Neutrophil (primary cell): ENCODE results near the gene ABCG8.

Source experiments
- H3K27ac ChIP-seq: fragments of 200-600 bp; sonication (generic); 2 replicates; pipeline ENCODE4 v1.5.1; 2016; ENCODE audit warnings: mild to moderate bottlenecking, moderate library complexity
- H3K27me3 ChIP-seq: fragments of 200-600 bp; sonication (generic); 2 replicates; pipeline ENCODE4 v1.6.0; 2016; ENCODE audit warnings: mild to moderate bottlenecking
- H3K36me3 ChIP-seq: fragments of 200-600 bp; sonication (generic); 2 replicates; pipeline ENCODE4 v1.5.1; 2017
- H3K4me1 ChIP-seq, 2 experiments: fragments of 200-600 bp in 1 of 2; sonication (generic) in 1 of 2; 1 replicate in 1 of 2; 2 replicates in 1 of 2; pipeline versions ENCODE4 v1.5.1 to v1.6.1; 2013 to 2016; ENCODE audit warnings: low read depth in 1 of 2, low read length in 1 of 2, mild to moderate bottlenecking in 1 of 2, moderate library complexity in 1 of 2; ENCODE audit not compliant: control insufficient read depth in 1 of 2, insufficient read depth in 1 of 2
- H3K4me3 ChIP-seq, 2 experiments: fragments of 200-600 bp in 1 of 2; sonication (generic) in 1 of 2; 1 replicate in 1 of 2; 2 replicates in 1 of 2; pipeline ENCODE4 v1.5.1; 2013 to 2016; ENCODE audit warnings: low read depth in 1 of 2, low read length in 1 of 2, mild to moderate bottlenecking in 1 of 2, moderate library complexity in 1 of 2
- H3K9me3 ChIP-seq: fragments of 200-600 bp; sonication (generic); 2 replicates; pipeline ENCODE4 v1.5.1; 2016
- TF ChIP-seq, protein P1 (sequence below): fragments of 200-600 bp; sonication (generic); IDR thresholded peaks from 2 replicates; pipeline ENCODE4 v1.5.1; 2016; ENCODE audit warnings: antibody characterized with exemption

Gene ABCG8

DNA sequence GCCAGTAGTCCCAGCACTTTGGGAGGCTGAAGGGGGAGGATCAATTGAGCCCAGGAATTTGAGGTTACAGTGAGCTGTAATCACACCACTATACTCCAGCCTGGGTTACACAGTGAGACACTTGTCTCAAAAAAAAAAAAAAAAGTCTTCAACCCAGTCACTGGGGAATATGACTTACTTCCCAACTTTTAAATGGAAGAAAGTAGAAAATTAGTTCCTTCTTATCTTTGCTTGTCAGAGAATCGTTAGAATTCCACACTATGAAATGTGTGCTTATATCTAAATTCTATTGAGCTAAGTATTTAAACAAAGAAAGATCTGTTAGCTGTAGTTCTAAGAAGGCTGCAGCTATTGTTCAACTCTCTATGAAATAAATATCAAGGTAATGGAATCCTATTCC lies 42.6 kb upstream of the ABCG8 start:
- Histone ChIP-seq H3K4me3 (no peak overlapping the region), H3K9me3 (no peaks in the 10 kb centered on the region), H3K4me1 (no peaks in the 10 kb centered on the region), H3K27ac (no peak overlapping the region), H3K27me3 (no peaks in the 10 kb centered on the region), H3K36me3 (no peaks in the 10 kb centered on the region)
- TF ChIP-seq, protein P1, sequence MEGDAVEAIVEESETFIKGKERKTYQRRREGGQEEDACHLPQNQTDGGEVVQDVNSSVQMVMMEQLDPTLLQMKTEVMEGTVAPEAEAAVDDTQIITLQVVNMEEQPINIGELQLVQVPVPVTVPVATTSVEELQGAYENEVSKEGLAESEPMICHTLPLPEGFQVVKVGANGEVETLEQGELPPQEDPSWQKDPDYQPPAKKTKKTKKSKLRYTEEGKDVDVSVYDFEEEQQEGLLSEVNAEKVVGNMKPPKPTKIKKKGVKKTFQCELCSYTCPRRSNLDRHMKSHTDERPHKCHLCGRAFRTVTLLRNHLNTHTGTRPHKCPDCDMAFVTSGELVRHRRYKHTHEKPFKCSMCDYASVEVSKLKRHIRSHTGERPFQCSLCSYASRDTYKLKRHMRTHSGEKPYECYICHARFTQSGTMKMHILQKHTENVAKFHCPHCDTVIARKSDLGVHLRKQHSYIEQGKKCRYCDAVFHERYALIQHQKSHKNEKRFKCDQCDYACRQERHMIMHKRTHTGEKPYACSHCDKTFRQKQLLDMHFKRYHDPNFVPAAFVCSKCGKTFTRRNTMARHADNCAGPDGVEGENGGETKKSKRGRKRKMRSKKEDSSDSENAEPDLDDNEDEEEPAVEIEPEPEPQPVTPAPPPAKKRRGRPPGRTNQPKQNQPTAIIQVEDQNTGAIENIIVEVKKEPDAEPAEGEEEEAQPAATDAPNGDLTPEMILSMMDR, result no peak

DNA sequence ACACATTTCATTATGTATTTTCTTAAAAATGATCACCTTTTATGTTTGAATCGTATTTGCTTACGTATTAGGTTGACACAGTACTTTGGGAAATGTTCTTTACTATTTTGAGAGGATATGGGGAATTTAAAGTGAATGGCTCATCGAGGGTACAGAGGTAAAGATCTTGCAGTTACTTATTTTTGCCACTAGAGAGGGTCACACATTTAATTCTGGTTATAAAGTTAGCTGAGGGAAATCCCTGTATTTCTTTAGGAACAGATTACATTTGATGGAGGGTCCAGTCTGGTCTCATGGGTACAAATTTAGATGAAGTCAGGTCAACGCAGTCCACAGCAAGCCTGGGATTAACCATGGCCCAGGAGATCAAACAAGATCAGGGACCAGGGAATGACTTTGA lies 40.5 kb upstream of the ABCG8 start:
- no peaks in the 10 kb centered on the region for H3K4me1 ChIP-seq
- H3K4me3 ChIP-seq, result no peak overlapping the region
- no peaks in the 10 kb centered on the region for H3K9me3 ChIP-seq
- H3K27me3 ChIP-seq, result no peaks in the 10 kb centered on the region
- no peak overlapping the region for H3K27ac ChIP-seq
- no peaks in the 10 kb centered on the region for H3K36me3 ChIP-seq
- TF ChIP-seq, protein P1, result no peak

DNA sequence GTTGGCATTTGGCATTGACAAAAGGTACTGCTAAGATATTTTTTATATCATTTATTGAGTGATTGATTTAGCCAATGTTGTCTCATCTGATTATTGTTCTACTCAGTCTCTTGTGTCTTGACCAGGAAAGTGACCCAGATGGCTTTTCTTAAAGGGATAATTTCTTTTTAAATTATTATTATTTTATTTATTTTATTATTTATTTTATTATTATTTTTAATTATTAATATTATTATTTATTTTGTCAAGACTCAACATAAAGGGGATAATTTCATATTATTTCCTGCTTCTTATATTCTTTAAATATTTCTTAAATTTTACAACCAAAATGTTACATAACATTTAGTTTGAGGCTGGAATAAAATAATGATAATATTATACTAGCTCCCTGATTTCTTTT lies 37.9 kb upstream of the ABCG8 start:
- Histone ChIP-seq H3K36me3 (no peaks in the 10 kb centered on the region), H3K27ac (no peak overlapping the region), H3K4me3 (no peak overlapping the region), H3K9me3 (no peaks in the 10 kb centered on the region), H3K4me1 (no peaks in the 10 kb centered on the region), H3K27me3 (no peaks in the 10 kb centered on the region)
- TF ChIP-seq, protein P1, result no peak

DNA sequence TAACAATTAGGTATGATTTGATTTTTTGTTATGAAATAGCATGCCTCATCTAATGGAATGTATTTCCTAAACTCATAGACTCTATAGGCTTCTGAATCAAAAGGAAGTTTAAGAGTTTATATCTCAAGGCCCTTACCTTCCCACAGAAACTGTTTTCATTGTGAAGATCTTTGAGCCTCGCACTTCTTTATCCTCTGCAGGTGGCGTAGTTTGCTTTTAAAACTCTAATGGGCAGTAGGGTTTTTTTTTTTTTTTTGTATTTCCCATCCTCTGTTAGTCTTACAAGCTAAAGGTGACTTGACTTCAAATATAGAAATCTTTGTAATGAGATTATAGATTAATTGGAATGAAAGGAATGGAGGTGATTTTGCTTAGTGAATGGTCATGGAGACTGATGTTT lies 36.6 kb upstream of the ABCG8 start:
- Histone ChIP-seq H3K27me3 (no peaks in the 10 kb centered on the region), H3K4me1 (no peaks in the 10 kb centered on the region), H3K27ac (no peak overlapping the region), H3K36me3 (no peaks in the 10 kb centered on the region), H3K9me3 (no peaks in the 10 kb centered on the region), H3K4me3 (no peak overlapping the region)
- TF ChIP-seq, protein P1, result no peak

DNA sequence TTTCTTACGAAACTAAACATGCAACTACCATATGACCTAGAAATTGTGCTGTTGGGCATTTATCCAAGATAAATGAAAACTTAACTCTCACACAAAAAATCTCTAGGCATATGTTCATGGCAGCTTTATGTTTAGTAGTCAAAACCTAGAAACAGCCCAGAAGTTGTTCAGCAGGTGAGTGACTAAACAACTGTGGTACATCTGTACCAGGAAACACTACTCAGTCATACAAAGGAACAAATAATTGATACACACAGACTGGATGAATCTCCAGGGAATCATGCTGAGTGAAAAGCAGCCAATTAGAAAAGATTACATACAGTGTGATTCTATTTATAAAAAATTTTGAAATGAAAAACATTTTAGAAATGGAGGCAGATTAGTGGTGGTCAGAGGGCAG lies 35.7 kb upstream of the ABCG8 start:
- TF ChIP-seq, protein P1, result no peak
- H3K27ac ChIP-seq, result no peak overlapping the region
- no peak overlapping the region for H3K4me3 ChIP-seq
- H3K36me3 ChIP-seq, result no peaks in the 10 kb centered on the region
- no peaks in the 10 kb centered on the region for H3K27me3 ChIP-seq
- H3K4me1 ChIP-seq, result no peaks in the 10 kb centered on the region
- H3K9me3 ChIP-seq, result no peaks in the 10 kb centered on the region

DNA sequence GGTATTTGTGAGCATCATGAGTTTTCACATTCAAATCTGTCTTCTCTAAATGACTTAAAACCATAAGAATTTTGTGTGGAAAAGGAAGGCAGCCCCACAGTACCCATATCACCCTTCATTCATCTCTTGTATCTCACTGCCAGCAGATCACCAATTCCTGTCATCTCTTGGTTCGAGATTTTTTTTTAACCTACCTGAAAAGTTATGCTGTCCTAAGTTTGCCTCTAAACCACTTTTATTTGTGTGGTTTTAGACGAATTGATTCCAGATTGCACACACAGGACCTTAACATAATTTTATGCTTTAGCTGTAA lies 32.1 kb upstream of the ABCG8 start:
- Histone ChIP-seq H3K9me3 (no peaks in the 10 kb centered on the region), H3K27me3 (no peaks in the 10 kb centered on the region), H3K4me3 (no peak overlapping the region), H3K27ac (no peak overlapping the region), H3K4me1 (no peaks in the 10 kb centered on the region), H3K36me3 (no peaks in the 10 kb centered on the region)
- TF ChIP-seq, protein P1, result no peak
